H9 (cell line): ENCODE results near the gene POR. TPM values are rescaled to one million over a fixed set of nuclear protein-coding genes. Genes with fewer than 3 reads are reported as not detected.
A peak's percentile ranks its signal among the peaks of the same experiment; 100 is the strongest.

ENCODE experiments used
- DNase-seq: peaks from one replicate; pipeline ENCODE4 v3.0.0-alpha.2; 2017
- H2AFZ ChIP-seq: one replicate; pipeline ENCODE4 v1.6.1; 2013; ENCODE audit warnings: mild to moderate bottlenecking, low read length, control low read depth, moderate library complexity
- H2AK5ac ChIP-seq: 2 replicates; pipeline ENCODE4 v1.6.1; 2013; ENCODE audit warnings: low read length, control low read depth, mixed read lengths; ENCODE audit not compliant: insufficient read length
- H2BK120ac ChIP-seq: one replicate; pipeline ENCODE4 v1.6.1; 2013; ENCODE audit warnings: low read depth, mild to moderate bottlenecking, low read length, control low read depth, inconsistent platforms; ENCODE audit not compliant: poor library complexity, severe bottlenecking
- H2BK12ac ChIP-seq: 2 replicates; pipeline ENCODE4 v1.6.1; 2013; ENCODE audit warnings: low read length, control low read depth, mixed read lengths, low read depth; ENCODE audit not compliant: insufficient read length
- H2BK15ac ChIP-seq: 2 replicates; pipeline ENCODE4 v1.6.1; 2013; ENCODE audit warnings: low read depth, low read length, control low read depth
- H2BK20ac ChIP-seq: one replicate; pipeline ENCODE4 v1.6.1; 2013; ENCODE audit warnings: low read depth, mild to moderate bottlenecking, low read length, control low read depth, inconsistent platforms; ENCODE audit not compliant: poor library complexity, severe bottlenecking
- H2BK5ac ChIP-seq: 2 replicates; pipeline ENCODE4 v1.6.1; 2013; ENCODE audit warnings: low read length, control low read depth, mixed read lengths; ENCODE audit not compliant: insufficient read length
- H3K14ac ChIP-seq: 2 replicates; pipeline ENCODE4 v1.6.1; 2013; ENCODE audit warnings: low read length, control low read depth; ENCODE audit not compliant: insufficient read depth
- H3K18ac ChIP-seq: 2 replicates; pipeline ENCODE4 v1.6.1; 2013; ENCODE audit warnings: low read depth, mild to moderate bottlenecking, mixed read lengths, low read length, control low read depth; ENCODE audit not compliant: insufficient read length
- H3K23ac ChIP-seq: 2 replicates; pipeline ENCODE4 v1.6.1; 2013; ENCODE audit warnings: low read length, control low read depth, mixed read lengths, low read depth; ENCODE audit not compliant: insufficient read length
- H3K23me2 ChIP-seq: 2 replicates; pipeline ENCODE4 v1.6.1; 2013; ENCODE audit warnings: low read depth, mild to moderate bottlenecking, mixed read lengths, low read length, control low read depth; ENCODE audit not compliant: insufficient read length, poor library complexity, severe bottlenecking
- H3K27ac ChIP-seq: 2 replicates; pipeline ENCODE4 v1.5.1; 2013; ENCODE audit warnings: low read length, control low read depth, mixed read lengths, low read depth; ENCODE audit not compliant: insufficient read length
- H3K27me3 ChIP-seq: 2 replicates; pipeline ENCODE4 v1.6.1; 2013; ENCODE audit warnings: low read length, control low read depth, inconsistent platforms; ENCODE audit not compliant: insufficient read depth
- H3K4ac ChIP-seq: 2 replicates; pipeline ENCODE4 v1.6.1; 2013; ENCODE audit warnings: low read depth, mild to moderate bottlenecking, control low read depth, inconsistent platforms, low read length, moderate library complexity
- H3K4me1 ChIP-seq: 2 replicates; pipeline ENCODE4 v1.6.1; 2013; ENCODE audit warnings: low read length, control low read depth, inconsistent platforms; ENCODE audit not compliant: insufficient read depth
- H3K4me2 ChIP-seq: 2 replicates; pipeline ENCODE4 v1.6.1; 2013; ENCODE audit warnings: low read length, control low read depth, mixed read lengths; ENCODE audit not compliant: insufficient read length, insufficient read depth
- H3K56ac ChIP-seq: 2 replicates; pipeline ENCODE4 v1.6.1; 2013; ENCODE audit warnings: low read depth, mild to moderate bottlenecking, mixed read lengths, low read length, control low read depth; ENCODE audit not compliant: insufficient read length
- H3K79me1 ChIP-seq: 2 replicates; pipeline ENCODE4 v1.6.1; 2013; ENCODE audit warnings: low read depth, mild to moderate bottlenecking, moderate library complexity, low read length, control low read depth, inconsistent platforms; ENCODE audit not compliant: insufficient read depth, poor library complexity, severe bottlenecking
- H3K79me2 ChIP-seq: 2 replicates; pipeline ENCODE4 v1.6.1; 2013; ENCODE audit warnings: low read length, control low read depth, inconsistent platforms; ENCODE audit not compliant: insufficient read depth
- H3K9ac ChIP-seq: 2 replicates; pipeline ENCODE4 v1.6.1; 2013; ENCODE audit warnings: low read length, control low read depth, mixed read lengths; ENCODE audit not compliant: insufficient read length; ENCODE audit errors: extremely low read depth
- H3K9me3 ChIP-seq: one replicate; pipeline ENCODE4 v1.6.1; 2013; ENCODE audit warnings: low read depth, low read length, inconsistent platforms; ENCODE audit not compliant: control insufficient read depth
- H3T11ph ChIP-seq: one replicate; pipeline ENCODE4 v1.6.1; 2013; ENCODE audit warnings: mild to moderate bottlenecking, low read length, control low read depth, inconsistent platforms
- H4K20me1 ChIP-seq: one replicate; pipeline ENCODE4 v1.6.1; 2013; ENCODE audit not compliant: control insufficient read depth, insufficient read length, insufficient read depth
- H4K5ac ChIP-seq: 2 replicates; pipeline ENCODE4 v1.6.1; 2013; ENCODE audit warnings: low read depth, mild to moderate bottlenecking, mixed read lengths, low read length, control low read depth; ENCODE audit not compliant: insufficient read length
- H4K8ac ChIP-seq: replicated peaks from 2 replicates; pipeline ENCODE4 v1.6.1; 2013; ENCODE audit warnings: low read length, control low read depth, mixed read lengths, low read depth; ENCODE audit not compliant: insufficient read length
- H4K91ac ChIP-seq: 2 replicates; pipeline ENCODE4 v1.6.1; 2013; ENCODE audit warnings: low read depth, mild to moderate bottlenecking, moderate library complexity, mixed read lengths, low read length, control low read depth; ENCODE audit not compliant: insufficient read length
- H3K27ac Mint-ChIP-seq, 3 experiments: 2 replicates in 2 of 3; 3 replicates in 1 of 3; pipeline ENCODE4 v1.8.0; 2020 to 2021; ENCODE audit warnings: mixed read lengths in 3 of 3, mild to moderate bottlenecking in 1 of 3, moderate library complexity in 1 of 3
- H3K27me3 Mint-ChIP-seq: 2 replicates; pipeline ENCODE4 v1.8.0; 2021; ENCODE audit warnings: low read depth, mild to moderate bottlenecking, moderate library complexity, mixed read lengths
- H3K36me3 Mint-ChIP-seq, 3 experiments: 2 replicates in 2 of 3; 3 replicates in 1 of 3; pipeline ENCODE4 v1.8.0; 2020 to 2021; ENCODE audit warnings: low read depth in 3 of 3, mixed read lengths in 3 of 3; ENCODE audit not compliant: insufficient read depth in 1 of 3
- H3K4me1 Mint-ChIP-seq, 2 experiments: 2 replicates each; pipeline ENCODE4 v1.8.0; 2020; ENCODE audit warnings: mixed read lengths in 2 of 2
- H3K4me3 Mint-ChIP-seq, 2 experiments: 2 replicates in 1 of 2; 3 replicates in 1 of 2; pipeline ENCODE4 v1.8.0; 2020 to 2021; ENCODE audit warnings: mild to moderate bottlenecking in 2 of 2, mixed read lengths in 2 of 2, moderate library complexity in 1 of 2
- H3K9me3 Mint-ChIP-seq, 2 experiments: 2 replicates in 1 of 2; 3 replicates in 1 of 2; pipeline ENCODE4 v1.8.0; 2020; ENCODE audit warnings: mild to moderate bottlenecking in 2 of 2, mixed read lengths in 2 of 2, moderate library complexity in 1 of 2
- CTCF ChIP-seq: fragments of 200-600 bp; sonication (generic); conservative IDR thresholded peaks from 3 replicates; pipeline ENCODE4 v1.8.0; 2021; ENCODE audit warnings: antibody characterized with exemption, mild to moderate bottlenecking
- WGBS: extraction: QIAGEN DNeasy Blood & Tissue Kit; methylation state at CpG from one replicate; pipeline ENCODE4 v1.1.7; 2013; ENCODE audit warnings: missing lambda C conversion rate, low lambda C conversion rate, mixed read lengths; ENCODE audit not compliant: insufficient read length; ENCODE audit errors: extremely low coverage; 5-methylcytosine and 5-hydroxymethylcytosine counted together
- total RNA-seq: library from RNA; stranded (reverse); gene quantifications from 2 replicates; pipeline ENCODE4 v1.2.1, GENCODE V29; 2021

POR gene
- total RNA-seq, 1 experiment from 2014 or later: 128 TPM

GRCh38 chr7:75938921-75939320, 24.0 kb downstream of the POR start:
- Mint-ChIP-seq H3K36me3 (peaks cover 3 to 26% (median 18%) of the 10 kb centered on the region in 3 experiments; a peak in 6 of 7 replicates), H3K27me3 (no peaks in the 10 kb centered on the region), H3K4me1 (peaks cover 7% of the 10 kb centered on the region in 2 experiments; a peak in 3 of 4 replicates), H3K4me3 (no peak overlapping the region), H3K27ac (peak overlapping the region in 2 of 3 experiments; percentile 73 to 88; a peak in 5 of 7 replicates), H3K9me3 (peaks cover 0 to under 1% of the 10 kb centered on the region in 2 experiments; a peak in 1 of 5 replicates)
- Histone ChIP-seq H4K20me1 (peaks cover 3% of the 10 kb centered on the region), H3K56ac (no peak overlapping the region), H3K14ac (no peak overlapping the region), H2AFZ (no peak overlapping the region), H2BK120ac (no peak overlapping the region), H3K23me2 (no peaks in the 10 kb centered on the region), H3K4me2 (no peak overlapping the region), H2BK5ac (no peak overlapping the region), H4K8ac (no peak overlapping the region), H3K9ac (no peak overlapping the region), H3K79me1 (peaks cover 4% of the 10 kb centered on the region), H2AK5ac (no peak overlapping the region), H2BK12ac (no peak overlapping the region), H3K27ac (no peak overlapping the region), H4K5ac (no peak overlapping the region), H2BK15ac (no peak overlapping the region), H2BK20ac (no peak overlapping the region), H3T11ph (no peak overlapping the region), H3K9me3 (no peaks in the 10 kb centered on the region), H3K4me1 (no peaks in the 10 kb centered on the region), H3K4ac (no peak overlapping the region), H3K18ac (no peak overlapping the region), H4K91ac (no peak overlapping the region), H3K79me2 (peaks cover 4% of the 10 kb centered on the region; the same call in 1 of the 2 replicates), H3K23ac (no peak overlapping the region), H3K27me3 (no peaks in the 10 kb centered on the region)
- TF ChIP-seq CTCF: no peak
- no CpG with 5 or more reads among the region's 6 CpGs for WGBS
- no peak for DNase-seq
